ENCODE results near the gene SOCS1.

DNA sequence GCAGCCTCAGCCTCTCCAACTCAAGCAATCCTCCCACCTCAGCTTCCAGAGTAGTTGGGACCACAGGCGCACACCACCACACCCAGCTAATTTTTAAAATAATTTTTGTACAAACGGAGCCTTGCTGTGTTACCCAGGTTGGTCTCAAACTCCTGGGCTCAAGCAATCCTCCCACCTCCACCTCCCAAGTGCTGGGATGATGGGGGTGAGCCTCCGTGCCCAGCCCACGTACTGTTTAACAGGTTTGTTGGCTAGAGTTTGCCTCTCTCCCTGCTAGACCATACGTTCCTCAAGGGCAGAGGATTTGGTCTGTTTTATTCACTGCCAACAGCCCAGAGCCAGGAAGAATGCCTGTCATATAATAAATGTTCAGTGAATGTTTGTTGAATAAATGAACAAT is 26.6 kb downstream of the SOCS1 start:
- TF ChIP-seq CTCF (conservative IDR thresholded peaks at IDR 0.05; ENCODE audit: low read length) (no peak), EZH2phosphoT487 (IDR thresholded peaks at IDR 0.05; ENCODE audit: borderline replicate concordance) (no peak)

Measured in Loucy (cell line).